ENCODE measurements around the gene MRO.

- TF ChIP-seq CTCF (IDR thresholded peaks at IDR 0.05; ENCODE audit: low read depth, low read length) (no peak), EZH2phosphoT487 (IDR thresholded peaks at IDR 0.05; ENCODE audit: low read depth) (no peak)
Observed at GRCh38 chr18:50853863-50854271, 34.1 kb upstream of the MRO start.
